Natural killer cell (primary cell): Measurements from ENCODE around the gene ADAMTS4. TPM values are rescaled to one million over a fixed set of nuclear protein-coding genes. Genes with fewer than 3 reads are reported as not detected.

ENCODE experiments used
- ATAC-seq, 3 donors: fragments of 150-1000 bp in 2 of 3; fragments of 200-7000 bp in 1 of 3; cut with Tn5 transposase; 1 replicate in 1 of 3; 2 replicates in 2 of 3; pipeline ENCODE4 v1.10.0; 2021; ENCODE audit warnings: mild to moderate bottlenecking in 2 of 3, moderate library complexity in 2 of 3
- DNase-seq, 2 donors: peaks; one replicate each; pipeline versions ENCODE4 v3.0.0 to v3.0.0-alpha.2; 2013 to 2021; ENCODE audit warnings: mixed read lengths in 1 of 2
- H3K27ac ChIP-seq: one replicate; pipeline ENCODE4 v1.5.1; 2013; ENCODE audit warnings: mild to moderate bottlenecking, low read length
- H3K27me3 ChIP-seq: one replicate; pipeline ENCODE4 v1.6.1; 2013; ENCODE audit warnings: low read length; ENCODE audit not compliant: control insufficient read depth, insufficient read depth
- H3K36me3 ChIP-seq: one replicate; pipeline ENCODE4 v1.6.1; 2013; ENCODE audit warnings: low read length; ENCODE audit not compliant: control insufficient read depth, insufficient read depth
- H3K4me1 ChIP-seq: one replicate; pipeline ENCODE4 v1.6.1; 2013; ENCODE audit warnings: low read length; ENCODE audit not compliant: control insufficient read depth, insufficient read depth
- H3K4me3 ChIP-seq: one replicate; pipeline ENCODE4 v1.5.1; 2013; ENCODE audit warnings: low read length
- H3K9me3 ChIP-seq: one replicate; pipeline ENCODE4 v1.6.1; 2013; ENCODE audit warnings: low read length; ENCODE audit not compliant: control insufficient read depth, insufficient read depth
- H3K27ac Mint-ChIP-seq, 2 donors: one replicate each; pipeline ENCODE4 v1.8.0; 2022; ENCODE audit warnings: mild to moderate bottlenecking in 2 of 2, mixed read lengths in 2 of 2, moderate library complexity in 1 of 2
- H3K27me3 Mint-ChIP-seq, 2 donors: one replicate each; pipeline ENCODE4 v1.8.0; 2022; ENCODE audit warnings: low read depth in 2 of 2, mixed read lengths in 2 of 2
- H3K36me3 Mint-ChIP-seq: one replicate; pipeline ENCODE4 v1.8.0; 2022; ENCODE audit warnings: mixed read lengths
- H3K4me1 Mint-ChIP-seq, 2 donors: one replicate each; pipeline ENCODE4 v1.8.0; 2022; ENCODE audit warnings: mixed read lengths in 2 of 2
- H3K4me3 Mint-ChIP-seq: one replicate; pipeline ENCODE4 v1.8.0; 2022; ENCODE audit warnings: mild to moderate bottlenecking, moderate library complexity, mixed read lengths
- H3K9me3 Mint-ChIP-seq, 2 donors: one replicate each; pipeline ENCODE4 v1.8.0; 2022; ENCODE audit warnings: mixed read lengths in 2 of 2
- WGBS: methylation state at CpG from one replicate; pipeline ENCODE4 v1.1.7; 2013; ENCODE audit warnings: missing lambda C conversion rate; ENCODE audit not compliant: insufficient coverage; 5-methylcytosine and 5-hydroxymethylcytosine counted together
- intact Hi-C: fragments of 100-400 bp; cut with micrococcal nuclease; formaldehyde crosslinking; loops from one replicate; pipeline ENCODE4 v1.14.2; 2022
- total RNA-seq, 4 donors: library from RNA; stranded (reverse); fragments of 120-200 nt in 1 of 4; gene quantifications; one replicate each; pipeline versions ENCODE4 v1.2.3 to v1.2.4, GENCODE V29; 2013 to 2022
- TF ChIP-seq, protein P1 (sequence below): fragments of 200-600 bp; IDR thresholded peaks from one replicate; pipeline ENCODE4 v1.8.0; 2022; ENCODE audit warnings: antibody characterized with exemption

The ADAMTS4 gene
- total RNA-seq, 3 donors from 2014 or later (not counting 1 experiment from before 2014, with no cell fraction given), result 0.14 to 0.20 (median 0.14) TPM

GRCh38 chr1:161163793-161164192 lies 35.1 kb downstream of the ADAMTS4 start:
- peaks cover 44% of the 10 kb centered on the region for H3K4me1 ChIP-seq
- 94% methylated on average over 4 of the region's 5 CpGs for WGBS
- no peak overlapping the region for H3K27ac ChIP-seq
- DNase-seq (no peak), ATAC-seq (no peak)
- H3K9me3 ChIP-seq, result no peaks in the 10 kb centered on the region
- H3K9me3 Mint-ChIP-seq, result no peaks in the 10 kb centered on the region
- H3K36me3 ChIP-seq, result peaks cover 10% of the 10 kb centered on the region
- H3K27me3 ChIP-seq, result no peaks in the 10 kb centered on the region
- TF ChIP-seq, protein P1, sequence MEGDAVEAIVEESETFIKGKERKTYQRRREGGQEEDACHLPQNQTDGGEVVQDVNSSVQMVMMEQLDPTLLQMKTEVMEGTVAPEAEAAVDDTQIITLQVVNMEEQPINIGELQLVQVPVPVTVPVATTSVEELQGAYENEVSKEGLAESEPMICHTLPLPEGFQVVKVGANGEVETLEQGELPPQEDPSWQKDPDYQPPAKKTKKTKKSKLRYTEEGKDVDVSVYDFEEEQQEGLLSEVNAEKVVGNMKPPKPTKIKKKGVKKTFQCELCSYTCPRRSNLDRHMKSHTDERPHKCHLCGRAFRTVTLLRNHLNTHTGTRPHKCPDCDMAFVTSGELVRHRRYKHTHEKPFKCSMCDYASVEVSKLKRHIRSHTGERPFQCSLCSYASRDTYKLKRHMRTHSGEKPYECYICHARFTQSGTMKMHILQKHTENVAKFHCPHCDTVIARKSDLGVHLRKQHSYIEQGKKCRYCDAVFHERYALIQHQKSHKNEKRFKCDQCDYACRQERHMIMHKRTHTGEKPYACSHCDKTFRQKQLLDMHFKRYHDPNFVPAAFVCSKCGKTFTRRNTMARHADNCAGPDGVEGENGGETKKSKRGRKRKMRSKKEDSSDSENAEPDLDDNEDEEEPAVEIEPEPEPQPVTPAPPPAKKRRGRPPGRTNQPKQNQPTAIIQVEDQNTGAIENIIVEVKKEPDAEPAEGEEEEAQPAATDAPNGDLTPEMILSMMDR, result no peak
- H3K27ac Mint-ChIP-seq, result peak overlapping the region; percentile 97 to 98
- H3K4me1 Mint-ChIP-seq, result peaks cover 46 to 71% of the 10 kb centered on the region in 2 donors
- H3K4me3 ChIP-seq, result no peak overlapping the region
- intact Hi-C loops, result no loop called here
- no peaks in the 10 kb centered on the region for H3K27me3 Mint-ChIP-seq
- peak overlapping the region; percentile 10 for H3K4me3 Mint-ChIP-seq
- H3K36me3 Mint-ChIP-seq, result no peaks in the 10 kb centered on the region

- peaks cover 16% of the 10 kb centered on the region for H3K36me3 ChIP-seq
- Mint-ChIP-seq H3K27ac (peak overlapping the region; percentile 97 to 98), H3K4me1 (peaks cover 49 to 75% of the 10 kb centered on the region in 2 donors), H3K27me3 (no peaks in the 10 kb centered on the region), H3K36me3 (peaks cover 5% of the 10 kb centered on the region), H3K9me3 (no peaks in the 10 kb centered on the region), H3K4me3 (peak overlapping the region; percentile 55)
- ATAC-seq (no peak), DNase-seq (no peak)
- no peaks in the 10 kb centered on the region for H3K9me3 ChIP-seq
- intact Hi-C loops, result no loop called here
- TF ChIP-seq, protein P1, result no peak
- peaks cover 45% of the 10 kb centered on the region for H3K4me1 ChIP-seq
- no peaks in the 10 kb centered on the region for H3K27me3 ChIP-seq
- WGBS, result 94% methylated on average over 8 of the region's 10 CpGs
- H3K4me3 ChIP-seq, result no peak overlapping the region
- H3K27ac ChIP-seq, result no peak overlapping the region
Observed at GRCh38 chr1:161162806-161163205, 36.0 kb downstream of the ADAMTS4 start.

DNA sequence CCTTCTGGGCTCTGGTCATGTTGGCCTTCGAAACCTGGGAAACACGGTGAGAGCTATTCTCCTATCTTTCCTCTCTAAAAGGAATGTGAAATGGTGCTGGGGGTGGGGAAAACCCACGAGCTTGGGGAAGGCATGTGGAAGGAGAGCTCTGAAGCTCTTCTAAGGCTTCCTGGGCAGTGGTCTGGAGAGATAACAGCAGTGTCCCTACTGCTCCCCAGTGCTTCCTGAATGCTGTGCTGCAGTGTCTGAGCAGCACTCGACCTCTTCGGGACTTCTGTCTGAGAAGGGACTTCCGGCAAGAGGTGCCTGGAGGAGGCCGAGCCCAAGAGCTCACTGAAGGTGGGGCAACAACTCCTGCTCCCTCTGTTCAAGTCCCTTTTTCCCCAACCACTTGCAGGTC lies 36.8 kb downstream of the ADAMTS4 start:
- H3K27me3 Mint-ChIP-seq, result no peaks in the 10 kb centered on the region
- H3K9me3 Mint-ChIP-seq, result no peaks in the 10 kb centered on the region
- TF ChIP-seq, protein P1, result no peak
- ATAC-seq, result no peak
- H3K27ac ChIP-seq, result no peak overlapping the region
- no peak for DNase-seq
- intact Hi-C loops, result no loop called here
- no peak overlapping the region for H3K4me3 ChIP-seq
- H3K9me3 ChIP-seq, result no peaks in the 10 kb centered on the region
- peak overlapping the region; percentile 40 for H3K4me3 Mint-ChIP-seq
- no peaks in the 10 kb centered on the region for H3K27me3 ChIP-seq
- H3K4me1 ChIP-seq, result peaks cover 37% of the 10 kb centered on the region
- peaks cover 24% of the 10 kb centered on the region for H3K36me3 ChIP-seq
- peaks cover 48 to 72% of the 10 kb centered on the region in 2 donors for H3K4me1 Mint-ChIP-seq
- peaks cover 12% of the 10 kb centered on the region for H3K36me3 Mint-ChIP-seq
- WGBS, result 93% methylated on average over 5 of the region's 7 CpGs
- H3K27ac Mint-ChIP-seq, result no peak overlapping the region

- H3K36me3 Mint-ChIP-seq, result peaks cover 12% of the 10 kb centered on the region
- H3K9me3 Mint-ChIP-seq, result no peaks in the 10 kb centered on the region
- H3K36me3 ChIP-seq, result peaks cover 26% of the 10 kb centered on the region
- peaks cover 33% of the 10 kb centered on the region for H3K4me1 ChIP-seq
- intact Hi-C loops, result no loop called here
- H3K4me3 ChIP-seq, result no peak overlapping the region
- H3K27ac Mint-ChIP-seq, result peak overlapping the region in 1 of 2 donors; percentile 97
- H3K27me3 Mint-ChIP-seq, result no peaks in the 10 kb centered on the region
- DNase-seq (no peak), ATAC-seq (no peak)
- H3K27me3 ChIP-seq, result no peaks in the 10 kb centered on the region
- no peak overlapping the region for H3K27ac ChIP-seq
- TF ChIP-seq, protein P1, result no peak
- no peak overlapping the region for H3K4me3 Mint-ChIP-seq
- no peaks in the 10 kb centered on the region for H3K9me3 ChIP-seq
- WGBS, result 97% methylated on average over 4 of the region's 5 CpGs
- peaks cover 44 to 68% of the 10 kb centered on the region in 2 donors for H3K4me1 Mint-ChIP-seq
Observed at GRCh38 chr1:161161652-161162051, 37.2 kb downstream of the ADAMTS4 start.
